Calu3 (cell line): ENCODE measurements around the gene SUPT20H. TPM values are rescaled to one million over a fixed set of nuclear protein-coding genes. Genes with fewer than 3 reads are reported as not detected.

Source experiments
- BruUV-seq: library from RNA; stranded (reverse); fragments of 400-500 nt; replicated peaks from 2 replicates; lab custom pipeline; 2021; lab: Mats Ljungman, UMichigan
- CTCF ChIA-PET: fragments of 300-600 bp; sonication (Branson Sonifier 250); formaldehyde crosslinking; loops from one replicate; lab custom pipeline; 2022; ENCODE audit warnings: antibody characterized with exemption; lab: Charles Lee
- DNase-seq: peaks from one replicate; pipeline ENCODE4 v3.0.0; 2022
- H3K27ac Mint-ChIP-seq: one replicate; pipeline ENCODE4 v1.8.0; 2022; ENCODE audit warnings: mixed read lengths; ENCODE audit not compliant: unreplicated experiment
- H3K27me3 Mint-ChIP-seq: one replicate; pipeline ENCODE4 v1.8.0; 2022; ENCODE audit warnings: mixed read lengths; ENCODE audit not compliant: unreplicated experiment
- H3K36me3 Mint-ChIP-seq: one replicate; pipeline ENCODE4 v1.8.0; 2022; ENCODE audit warnings: mild to moderate bottlenecking, moderate library complexity, mixed read lengths; ENCODE audit not compliant: insufficient read depth, unreplicated experiment
- H3K4me1 Mint-ChIP-seq: one replicate; pipeline ENCODE4 v1.8.0; 2022; ENCODE audit warnings: mild to moderate bottlenecking, low read depth, mixed read lengths; ENCODE audit not compliant: unreplicated experiment
- H3K4me3 Mint-ChIP-seq: one replicate; pipeline ENCODE4 v1.8.0; 2022; ENCODE audit warnings: mild to moderate bottlenecking, low read depth, moderate library complexity, mixed read lengths; ENCODE audit not compliant: unreplicated experiment
- H3K9me3 Mint-ChIP-seq: one replicate; pipeline ENCODE4 v1.8.0; 2022; ENCODE audit warnings: low read depth, mixed read lengths; ENCODE audit not compliant: unreplicated experiment
- CTCF ChIP-seq: fragments of 200-600 bp; IDR thresholded peaks from one replicate; pipeline ENCODE4 v1.8.0; 2022; ENCODE audit warnings: antibody characterized with exemption; ENCODE audit not compliant: unreplicated experiment
- intact Hi-C: fragments of 100-400 bp; cut with micrococcal nuclease; formaldehyde crosslinking; loops from one replicate; pipeline ENCODE4 v1.10.0; 2022; ENCODE audit not compliant: unreplicated experiment
- total RNA-seq: library from RNA; stranded (reverse); gene quantifications from 2 replicates; pipeline ENCODE4 v1.2.3, GENCODE V29; 2022

Gene SUPT20H
- total RNA-seq, 1 experiment from 2014 or later, result 55.3 TPM

GRCh38 chr13:36973621-36974295 is 85.7 kb downstream of the SUPT20H start:
- Mint-ChIP-seq H3K27ac (no peak overlapping the region), H3K9me3 (no peaks in the 10 kb centered on the region), H3K4me1 (no peaks in the 10 kb centered on the region), H3K27me3 (no peaks in the 10 kb centered on the region), H3K4me3 (no peak overlapping the region), H3K36me3 (peaks cover 9% of the 10 kb centered on the region)
- BruUV-seq, result no TSS peak
- DNase-seq, result no peak
- CTCF ChIA-PET, result no interaction called here
- no peak for TF ChIP-seq CTCF
- intact Hi-C loops, result no loop called here

- TF ChIP-seq CTCF, result no peak
- no TSS peak for BruUV-seq
- Mint-ChIP-seq H3K4me3 (no peak overlapping the region), H3K36me3 (peaks cover 9% of the 10 kb centered on the region), H3K27me3 (no peaks in the 10 kb centered on the region), H3K9me3 (no peaks in the 10 kb centered on the region), H3K4me1 (no peaks in the 10 kb centered on the region), H3K27ac (no peak overlapping the region)
- intact Hi-C loops, result no loop called here
- CTCF ChIA-PET, result interaction anchor here (0.6 kb wide), 1 partner anchor 82 kb away, joined by 4 read pairs; no protein-coding TSS in a partner anchor
- no peak for DNase-seq
These were observed 86.5 kb downstream of the SUPT20H start for GRCh38 chr13:36973009-36973408.

GRCh38 chr13:36966404-36966803 is 93.1 kb downstream of the SUPT20H start:
- Mint-ChIP-seq H3K36me3 (peaks cover 13% of the 10 kb centered on the region), H3K9me3 (no peaks in the 10 kb centered on the region), H3K27ac (no peak overlapping the region), H3K4me1 (no peaks in the 10 kb centered on the region), H3K27me3 (no peaks in the 10 kb centered on the region), H3K4me3 (no peak overlapping the region)
- intact Hi-C loops, result loop anchor here (5.0 kb wide), 1 partner anchor 109 kb away; no protein-coding TSS in a partner anchor
- CTCF ChIA-PET, result no interaction called here
- DNase-seq, result no peak
- no peak for TF ChIP-seq CTCF
- no TSS peak for BruUV-seq

- no peak for TF ChIP-seq CTCF
- H3K27ac Mint-ChIP-seq, result peak overlapping the region; percentile 54
- H3K27me3 Mint-ChIP-seq, result no peaks in the 10 kb centered on the region
- intact Hi-C loops, result loop anchor here (5.0 kb wide), 1 partner anchor 108 kb away; no protein-coding TSS in a partner anchor
- CTCF ChIA-PET, result interaction anchor here (0.6 kb wide), 1 partner anchor 542 kb away, joined by 5 read pairs; no protein-coding TSS in a partner anchor
- DNase-seq, result peak; percentile 43
- H3K4me1 Mint-ChIP-seq, result no peaks in the 10 kb centered on the region
- BruUV-seq, result no TSS peak
- H3K4me3 Mint-ChIP-seq, result no peak overlapping the region
- H3K9me3 Mint-ChIP-seq, result no peaks in the 10 kb centered on the region
- peaks cover 13% of the 10 kb centered on the region for H3K36me3 Mint-ChIP-seq
These were observed 93.7 kb downstream of the SUPT20H start for GRCh38 chr13:36965767-36966166.
